Measurements from ENCODE around the gene BCORL1.

The BCORL1 gene

GRCh38 chrX:130032552-130032951 lies 50.1 kb downstream of the BCORL1 start:
- no peak for DNase-seq (ENCODE audit: low read depth)
- no peak for TF ChIP-seq CTCF (conservative IDR thresholded peaks at IDR 0.05; ENCODE audit: low read length)

GRCh38 chrX:130034178-130034577 lies 51.7 kb downstream of the BCORL1 start:
- no peak for TF ChIP-seq CTCF (conservative IDR thresholded peaks at IDR 0.05; ENCODE audit: low read length)
- DNase-seq (ENCODE audit: low read depth): no peak
- no peak overlapping the region for H3K4me3 ChIP-seq (ENCODE audit: low read length)

More at GRCh38 chrX:130032552-130032951, 50.1 kb downstream of the BCORL1 start:
- H3K4me3 ChIP-seq (ENCODE audit: low read length): no peak overlapping the region

- no peak for DNase-seq (ENCODE audit: low read depth)
- no peak overlapping the region for H3K4me3 ChIP-seq (ENCODE audit: low read length)
- TF ChIP-seq CTCF (conservative IDR thresholded peaks at IDR 0.05; ENCODE audit: low read length): no peak
Measured at GRCh38 chrX:130039847-130040246, 57.4 kb downstream of the BCORL1 start.

- no peak overlapping the region for H3K4me3 ChIP-seq (ENCODE audit: low read length)
- no peak for TF ChIP-seq CTCF (conservative IDR thresholded peaks at IDR 0.05; ENCODE audit: low read length)
- DNase-seq (ENCODE audit: low read depth): no peak
Measured at GRCh38 chrX:130047416-130047815, 65.0 kb downstream of the BCORL1 start.

GRCh38 chrX:130048686-130049222 lies 66.3 kb downstream of the BCORL1 start:
- no peak overlapping the region for H3K4me3 ChIP-seq (ENCODE audit: low read length)
- TF ChIP-seq CTCF (conservative IDR thresholded peaks at IDR 0.05; ENCODE audit: low read length): no peak
- no peak for DNase-seq (ENCODE audit: low read depth)

GRCh38 chrX:130049821-130050220 lies 67.4 kb downstream of the BCORL1 start:
- no peak overlapping the region for H3K4me3 ChIP-seq (ENCODE audit: low read length)
- peak; percentile 29 for DNase-seq (ENCODE audit: low read depth)
- no peak for TF ChIP-seq CTCF (conservative IDR thresholded peaks at IDR 0.05; ENCODE audit: low read length)

- no peak overlapping the region for H3K4me3 ChIP-seq (ENCODE audit: low read length)
- no peak for DNase-seq (ENCODE audit: low read depth)
- no peak for TF ChIP-seq CTCF (conservative IDR thresholded peaks at IDR 0.05; ENCODE audit: low read length)
Measured at GRCh38 chrX:130051176-130051845, 68.9 kb downstream of the BCORL1 start.
